GM19468 (cell line): ENCODE data around the gene GALNT9.
"Not testable (repeated sequence)": the region's sequence is repeated elsewhere in the genome, so short reads cannot be mapped to it uniquely, and the experiment has no call there.

ENCODE experiments used
- ATAC-seq: cut with Tn5 transposase; IDR thresholded peaks from one replicate; pipeline ENCODE4 v1.9.1; 2021; ENCODE audit warnings: mild to moderate bottlenecking, moderate library complexity, moderate number of reproducible peaks; ENCODE audit not compliant: unreplicated experiment; ENCODE audit errors: extremely low read depth

GALNT9 gene

DNA sequence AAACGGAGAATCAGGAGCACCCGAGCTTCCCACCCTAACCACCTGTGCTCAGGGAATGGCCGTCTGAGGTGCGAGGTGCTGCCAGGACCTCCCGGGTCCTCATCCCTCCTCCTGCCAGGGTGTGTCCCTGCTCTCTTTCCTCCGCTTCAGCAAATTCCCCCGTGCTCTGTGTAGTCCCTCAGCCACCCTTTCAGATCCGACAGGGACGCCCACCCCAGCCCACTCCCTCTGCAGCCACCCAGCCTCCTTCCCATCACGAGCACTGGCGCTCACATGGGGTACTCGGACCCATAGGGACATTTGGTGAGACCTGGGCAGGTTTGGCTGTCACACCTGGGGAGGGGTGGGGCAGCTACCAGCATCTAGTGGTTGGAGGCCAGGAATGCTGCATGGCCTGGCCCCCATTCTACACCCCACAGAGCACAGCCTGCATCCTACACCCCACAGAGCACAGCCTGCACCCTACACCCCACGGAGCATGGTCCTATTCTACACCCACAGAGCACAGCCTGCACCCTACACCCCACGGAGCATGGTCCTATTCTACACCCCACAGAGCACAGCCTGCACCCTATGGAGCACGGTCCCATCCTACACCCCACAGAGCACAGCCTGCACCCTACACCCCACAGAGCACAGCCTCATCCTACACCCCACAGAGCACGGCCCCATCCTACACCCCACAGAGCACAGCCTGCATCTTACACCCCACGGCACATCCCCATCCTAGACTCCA lies 12.7 kb downstream of the GALNT9 start:
- no peak for ATAC-seq

DNA sequence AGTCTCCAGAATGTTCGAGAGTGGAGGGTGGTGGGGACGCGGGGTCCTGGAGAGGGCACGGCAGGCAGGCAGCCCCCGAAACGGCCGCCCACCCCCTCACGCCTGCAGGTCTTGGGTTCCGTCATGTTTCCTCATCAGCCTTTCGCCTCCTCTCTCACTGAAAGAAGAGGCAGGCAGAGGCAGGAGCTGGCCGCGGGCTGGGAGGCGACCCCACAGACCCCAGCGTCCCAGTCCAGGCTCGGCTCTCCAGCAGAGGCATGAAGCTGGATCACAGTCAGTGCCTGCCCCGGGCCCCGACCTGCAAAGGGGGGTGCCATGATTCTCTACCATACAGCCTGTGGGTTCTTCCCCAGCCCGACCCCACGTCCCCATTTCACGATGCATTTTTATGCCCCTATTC lies 13.4 kb downstream of the GALNT9 start:
- ATAC-seq, result no peak

DNA sequence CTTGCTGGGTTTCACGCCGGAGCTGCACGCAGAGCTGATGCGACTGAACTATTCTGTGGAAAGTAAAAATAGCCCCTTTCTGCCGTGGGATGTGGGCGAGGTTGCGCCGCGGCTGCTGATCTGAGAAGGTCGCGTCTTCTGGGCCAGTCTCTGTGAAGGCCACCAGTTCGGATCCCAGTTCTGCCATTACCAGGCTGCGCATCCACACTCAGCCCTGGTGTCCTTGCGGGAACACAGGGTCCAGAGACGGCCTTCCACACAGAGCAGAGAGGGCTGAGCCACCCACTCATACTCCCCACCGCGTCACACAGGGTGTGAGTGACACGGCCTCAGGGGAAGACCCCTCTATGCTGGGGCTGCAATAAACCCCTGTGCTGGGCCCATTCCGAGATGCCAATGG lies 13.9 kb downstream of the GALNT9 start:
- no peak for ATAC-seq

DNA sequence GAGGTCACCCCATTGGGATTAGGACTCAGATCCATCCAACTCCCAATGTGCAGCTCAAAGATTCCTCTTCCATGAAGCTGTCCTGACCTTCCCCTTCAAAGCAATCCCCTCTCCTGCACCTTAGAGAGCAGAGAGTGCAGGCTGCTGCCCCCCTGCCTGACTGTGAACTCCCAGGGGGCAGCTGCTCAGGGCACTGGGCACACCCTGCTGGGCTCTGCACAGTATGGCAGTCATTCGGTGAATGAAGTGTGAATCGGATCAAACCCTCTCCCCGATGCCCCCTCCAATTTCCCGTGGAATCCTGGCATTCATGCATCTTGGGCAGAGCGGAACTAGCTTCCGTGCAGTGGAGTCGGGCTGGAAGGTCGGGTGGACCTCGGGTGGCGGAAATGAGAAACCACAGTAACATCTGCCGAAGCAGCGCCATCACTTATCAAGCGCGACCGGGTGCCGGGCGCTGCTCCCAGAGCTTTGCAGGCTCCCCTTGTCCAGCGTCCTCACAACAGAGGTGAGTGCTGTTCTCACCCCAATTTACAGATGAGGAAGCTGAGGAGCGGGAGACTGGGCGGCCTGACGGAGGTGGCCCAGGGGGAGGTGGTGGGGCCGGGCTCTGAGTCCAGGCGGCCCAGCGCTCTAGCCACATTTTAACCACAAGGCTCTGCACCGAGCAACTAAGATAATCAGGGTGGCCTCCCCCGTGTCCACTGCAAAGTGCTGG lies 14.7 kb downstream of the GALNT9 start:
- no peak for ATAC-seq

DNA sequence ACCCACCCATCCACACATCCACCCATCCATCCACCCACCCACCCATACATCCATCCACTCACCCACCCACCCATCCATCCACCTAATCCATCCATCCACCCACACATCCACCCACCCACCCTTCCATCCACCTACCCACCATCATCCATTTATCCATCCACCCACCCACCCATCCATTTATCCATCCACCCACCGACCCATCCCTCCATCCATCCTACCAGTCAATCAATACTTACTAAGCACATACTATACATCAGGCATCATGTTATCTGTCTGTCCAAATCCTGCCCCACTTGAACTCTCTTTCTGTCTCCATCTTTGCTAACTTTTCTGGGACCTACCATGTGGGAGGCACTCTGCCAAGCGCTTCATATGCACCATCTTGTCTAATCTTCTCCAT lies 15.4 kb downstream of the GALNT9 start:
- no peak for ATAC-seq

DNA sequence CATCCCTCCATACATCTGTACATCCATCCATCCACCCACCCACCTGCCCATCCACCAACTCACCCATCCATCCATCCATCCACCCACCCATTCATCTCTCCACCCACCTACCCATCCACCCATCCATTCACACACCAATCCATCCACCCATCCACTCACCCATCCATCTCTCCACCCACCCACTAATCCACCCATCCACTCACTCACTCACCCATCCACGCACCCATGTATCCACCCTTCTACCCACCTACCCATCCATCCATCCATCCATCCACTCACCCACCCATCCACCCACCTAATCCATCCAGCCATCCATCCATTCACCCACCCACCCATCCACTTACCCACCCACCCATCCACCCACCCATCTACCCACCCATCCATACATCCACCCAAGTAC lies 16.2 kb downstream of the GALNT9 start:
- ATAC-seq, result no peak

DNA sequence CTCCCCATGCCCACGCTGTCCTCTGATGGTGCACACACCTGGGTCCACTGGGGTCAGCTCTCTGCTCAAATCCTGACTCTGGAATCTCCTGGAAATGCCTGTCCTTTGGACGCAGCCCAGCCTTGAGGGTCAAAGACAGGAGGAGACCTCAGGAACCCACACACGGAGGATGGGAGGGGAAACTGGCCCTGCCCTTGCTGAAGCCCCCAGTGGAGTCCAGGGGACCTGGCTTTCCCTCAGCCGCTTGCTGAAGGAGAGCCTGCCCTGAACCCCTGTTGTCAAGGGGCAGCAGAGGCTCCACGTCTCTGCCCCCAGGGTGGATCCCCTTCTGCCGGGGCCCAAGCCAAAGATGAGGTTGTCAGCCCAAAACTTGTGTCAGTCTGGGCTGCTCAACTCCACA lies 16.9 kb downstream of the GALNT9 start:
- no peak for ATAC-seq

DNA sequence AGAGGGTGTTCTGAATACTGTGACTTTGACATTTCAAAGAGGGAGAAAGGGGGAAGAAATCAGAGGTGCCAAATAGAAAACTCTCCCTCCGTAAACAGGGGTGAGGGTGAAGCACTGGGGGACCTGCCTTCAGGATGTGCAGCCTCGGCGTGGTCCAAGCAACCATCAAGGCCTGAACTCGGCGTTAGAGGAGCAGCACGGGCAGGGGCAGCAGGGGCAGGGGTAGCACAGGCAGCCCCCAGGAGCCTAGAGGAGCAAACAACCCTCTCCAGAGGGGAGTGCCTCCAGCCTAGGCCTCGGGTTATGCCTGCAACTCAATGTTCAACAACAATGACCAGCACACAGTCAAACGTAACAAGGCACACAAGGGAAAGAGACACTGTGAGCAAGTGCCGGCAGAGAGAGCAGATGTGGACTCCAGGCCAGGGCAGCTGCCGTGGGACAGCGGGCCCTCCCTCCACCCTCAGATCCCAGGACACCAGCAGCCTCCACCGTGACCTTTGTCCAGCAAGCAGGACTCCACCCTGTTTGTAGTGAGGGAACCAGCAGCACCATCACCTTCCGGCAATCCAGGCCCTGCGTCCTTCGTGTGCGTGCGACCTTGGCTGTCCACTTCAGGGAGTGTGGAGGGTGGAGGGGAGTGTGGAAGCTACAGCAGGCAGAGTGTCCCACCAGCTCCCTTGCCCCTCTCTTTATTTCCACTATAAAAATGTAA lies 18.0 kb downstream of the GALNT9 start:
- no peak for ATAC-seq

DNA sequence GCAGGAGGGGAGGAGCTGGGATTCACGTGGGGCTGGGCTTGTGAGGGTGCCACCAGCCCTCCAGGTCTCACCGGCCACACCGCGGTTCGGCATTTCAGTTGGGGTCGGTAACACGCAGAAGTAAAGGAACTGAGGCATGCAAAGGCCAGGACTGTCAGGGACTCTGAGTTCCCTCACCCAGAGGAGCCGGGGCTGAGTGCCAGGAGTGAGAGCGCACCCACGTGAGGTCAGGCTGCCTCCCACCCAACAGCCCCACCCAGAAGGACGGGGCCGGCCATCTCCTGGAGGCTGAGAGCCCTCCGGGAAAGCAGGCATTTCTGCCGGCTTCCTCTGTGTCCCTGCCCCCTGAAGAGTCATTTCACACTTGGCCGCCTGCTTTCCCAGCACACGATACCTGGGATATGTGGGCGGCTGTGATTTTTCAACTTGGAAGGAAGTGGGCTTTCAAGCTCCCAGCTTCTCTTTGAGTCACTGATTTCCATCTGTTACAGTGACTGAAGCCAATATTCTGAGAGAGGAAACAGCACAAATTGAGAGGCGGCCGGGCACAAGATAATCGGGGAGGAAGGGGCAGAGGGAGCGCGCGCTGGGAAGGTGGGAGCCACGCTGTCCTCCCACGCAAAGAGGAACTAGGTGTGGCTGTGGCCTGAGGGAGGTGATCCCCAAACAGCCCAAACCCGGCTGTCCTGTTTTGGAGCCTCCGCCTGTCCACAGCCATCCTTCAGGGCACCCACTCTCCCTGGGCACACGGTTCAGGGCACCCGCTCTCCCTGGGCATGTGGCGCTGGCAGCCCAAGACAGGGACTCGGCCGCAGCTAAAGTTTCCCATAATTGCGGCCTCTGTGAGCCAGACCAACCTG lies 19.0 kb downstream of the GALNT9 start:
- ATAC-seq, result no peak

DNA sequence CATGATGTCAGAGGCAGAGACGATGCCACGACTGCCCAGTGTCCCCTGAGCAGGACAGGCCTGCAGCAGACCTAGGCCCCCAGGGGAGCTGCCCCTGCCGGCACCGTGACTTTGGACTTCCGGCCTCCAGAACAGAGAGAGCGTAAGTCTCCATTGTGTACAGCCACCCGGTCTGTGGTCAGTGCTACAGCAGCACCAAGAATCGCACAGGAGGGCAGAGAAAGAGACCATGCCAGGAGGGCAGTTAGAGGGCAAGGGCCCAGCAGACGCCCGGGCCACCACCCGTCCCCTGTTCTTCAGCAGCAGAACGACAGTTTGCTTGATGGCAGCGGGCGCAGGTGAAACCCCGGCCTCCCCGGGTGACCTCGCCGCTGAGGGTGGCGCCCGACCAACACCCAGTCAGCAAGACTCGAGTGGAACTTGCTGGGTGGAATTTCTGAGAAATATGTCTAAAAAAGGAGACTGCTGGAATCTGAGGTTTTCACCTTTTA lies 19.7 kb downstream of the GALNT9 start:
- ATAC-seq, result no peak

DNA sequence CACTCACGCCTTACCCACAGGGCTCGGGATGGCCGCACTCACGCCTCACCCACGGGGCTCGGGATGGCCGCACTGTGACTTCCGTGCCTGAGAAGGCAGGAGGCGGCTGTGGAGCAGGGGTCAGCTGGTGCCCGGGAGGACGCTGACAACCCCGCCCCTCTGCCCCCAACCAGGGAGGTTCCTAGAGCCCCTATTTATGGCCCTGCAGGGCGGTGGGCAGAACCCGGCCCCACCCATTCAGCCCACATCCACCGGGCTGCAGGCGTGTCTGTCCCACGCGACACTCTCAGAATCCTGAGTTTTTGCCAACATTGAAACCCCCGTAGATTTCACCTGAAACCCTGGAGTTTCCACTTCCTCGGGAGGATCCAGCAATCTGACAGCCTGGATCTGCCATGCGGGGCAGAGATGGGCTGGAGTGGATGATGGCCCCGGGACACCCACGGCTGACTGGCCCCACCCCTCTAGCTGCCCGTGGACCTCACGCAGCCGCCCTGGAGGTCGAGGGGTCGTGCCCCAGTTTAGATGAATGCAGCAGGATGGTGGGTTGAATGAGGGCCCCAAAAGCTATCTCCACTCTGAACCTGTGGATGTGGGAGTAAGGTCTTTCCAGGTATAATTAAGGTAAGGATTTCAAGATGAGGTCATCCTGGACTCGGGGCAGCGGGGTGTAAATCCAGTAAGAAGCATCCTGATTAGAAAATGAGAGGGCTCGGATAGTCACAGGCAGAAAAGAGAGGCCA lies 20.4 kb downstream of the GALNT9 start:
- no peak for ATAC-seq

DNA sequence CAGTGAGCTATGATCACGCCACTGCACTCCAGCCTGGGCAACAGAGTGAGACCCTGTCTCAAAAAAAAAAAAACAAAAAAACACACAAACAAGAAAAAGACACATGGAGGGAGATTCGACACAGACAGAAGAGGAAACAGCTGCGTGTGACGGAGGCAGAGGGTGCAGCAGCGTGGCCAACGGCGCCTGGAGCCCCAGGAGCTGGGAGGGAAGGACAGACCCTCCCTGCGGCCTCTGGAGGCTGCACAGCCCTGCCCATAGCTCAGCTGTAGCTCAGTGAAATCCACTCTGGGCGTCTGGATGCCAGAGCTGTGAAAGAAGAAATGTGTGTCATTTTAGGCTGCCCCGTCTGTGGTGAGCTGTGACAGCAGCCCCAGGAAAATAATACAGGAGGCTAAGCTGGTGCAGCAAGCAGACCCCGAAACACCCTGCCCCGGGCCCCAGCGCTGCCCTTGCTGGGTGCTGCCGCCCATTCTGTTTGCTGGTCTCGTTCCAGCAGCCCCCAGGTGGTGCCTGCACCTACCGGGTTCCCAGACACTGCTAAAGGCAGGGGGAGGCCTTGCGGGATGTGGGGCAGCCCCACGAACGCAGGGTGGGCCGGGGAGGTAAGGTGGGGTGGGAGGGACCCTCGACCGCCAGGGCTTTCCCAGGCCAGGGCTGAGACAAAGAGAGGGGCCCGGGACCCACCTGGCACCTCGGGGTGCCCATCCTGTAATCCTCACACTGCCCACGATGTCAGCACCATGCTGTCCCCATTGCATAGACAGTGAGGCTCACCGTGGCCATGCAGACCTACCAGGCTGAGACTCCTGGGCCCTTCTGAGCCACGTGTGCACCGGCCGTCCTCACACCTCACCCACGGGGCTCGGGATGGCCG lies 21.2 kb downstream of the GALNT9 start:
- ATAC-seq, result no peak

DNA sequence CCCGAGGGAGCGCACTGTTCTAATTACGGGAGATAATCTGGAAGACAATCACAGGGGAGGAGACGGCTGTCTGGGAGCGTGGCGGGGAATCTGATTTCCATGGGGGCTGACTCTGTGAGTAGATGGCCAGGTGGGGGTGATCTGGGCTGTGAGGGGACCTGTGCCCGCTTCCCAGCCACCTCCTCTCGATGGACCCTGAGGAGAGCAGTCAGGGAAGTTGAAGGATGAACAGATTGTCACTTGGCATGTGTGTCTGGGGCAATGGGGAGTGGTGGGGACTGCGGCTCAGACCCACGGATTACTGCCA lies 22.6 kb downstream of the GALNT9 start:
- ATAC-seq, result no peak

DNA sequence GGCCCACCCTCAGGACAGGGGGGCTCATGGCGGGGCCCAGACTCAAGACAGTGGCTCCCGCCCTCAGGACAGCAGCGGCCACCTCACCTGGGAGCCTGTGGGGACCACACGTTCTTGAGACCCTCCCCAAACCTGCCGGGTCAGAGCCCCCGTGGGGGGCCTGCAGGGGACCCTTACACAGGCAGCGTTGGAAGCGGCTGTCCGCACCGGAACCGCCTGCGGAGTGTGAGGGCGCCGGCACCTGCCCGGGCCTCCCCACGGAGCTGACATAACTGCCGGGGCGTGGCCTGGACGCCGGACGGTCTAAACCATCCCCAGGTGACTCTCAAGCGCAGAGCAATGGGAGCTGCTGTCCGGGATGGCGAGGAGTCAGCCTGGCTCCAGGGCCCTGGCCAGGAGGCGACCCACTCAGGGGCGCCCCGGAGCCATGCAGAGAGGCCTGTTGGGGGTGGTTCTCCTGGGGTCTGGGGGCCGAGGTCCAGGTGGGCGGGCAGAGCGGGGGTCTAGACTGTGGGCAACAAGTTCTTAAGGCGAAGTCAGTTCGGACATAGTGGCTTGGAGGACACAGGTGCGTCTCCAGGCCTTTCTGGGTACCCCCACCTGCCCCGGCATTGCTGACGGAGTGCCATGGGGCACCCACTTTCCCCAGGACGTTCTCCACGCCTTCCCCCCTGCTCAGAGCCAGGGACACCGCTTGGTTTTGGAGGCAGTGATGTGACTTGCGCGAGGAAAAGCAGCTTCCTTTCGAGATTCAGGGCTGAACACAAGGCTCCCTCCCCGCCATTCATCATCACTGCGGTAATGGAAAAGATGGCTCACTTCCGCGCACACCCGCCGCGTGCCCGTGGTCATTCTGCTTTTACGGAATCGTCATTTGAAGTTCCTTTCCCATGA lies 23.2 kb downstream of the GALNT9 start:
- ATAC-seq, result no peak

DNA sequence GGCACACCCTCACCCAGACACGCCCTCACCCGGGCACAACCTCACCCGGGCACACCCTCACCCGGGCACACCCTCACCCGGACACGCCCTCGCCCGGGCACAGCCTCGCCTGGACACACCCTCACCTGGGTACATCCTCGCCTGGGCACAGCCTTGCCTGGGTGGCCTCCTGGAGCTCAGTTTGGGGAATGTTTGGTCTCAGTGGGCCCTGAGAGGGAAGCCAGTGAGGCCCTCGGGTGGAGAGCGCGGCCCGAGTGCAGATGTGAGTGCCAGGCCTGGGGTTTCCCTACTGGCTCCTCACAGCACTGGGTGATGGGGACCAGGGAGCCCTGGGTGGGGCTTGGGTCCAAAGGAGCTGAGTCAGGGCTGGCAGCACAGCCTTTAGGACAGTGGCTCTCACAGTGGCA lies 23.8 kb downstream of the GALNT9 start:
- no peak for ATAC-seq

DNA sequence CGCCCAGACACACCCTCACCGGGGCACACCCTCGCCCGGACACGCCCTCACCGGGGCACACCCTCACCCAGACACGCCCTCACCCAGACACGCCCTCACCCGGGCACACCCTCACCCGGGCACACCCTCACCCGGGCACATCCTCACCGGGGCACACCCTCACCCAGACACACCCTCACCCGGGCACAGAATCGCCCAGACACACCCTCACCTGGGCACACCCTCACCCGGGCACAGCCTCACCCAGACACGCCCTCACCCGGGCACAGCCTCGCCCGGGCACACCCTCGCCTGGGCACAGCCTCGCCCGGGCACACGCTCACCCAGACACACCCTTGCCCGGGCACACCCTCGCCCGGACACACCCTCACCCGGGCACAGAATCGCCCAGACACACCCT lies 24.5 kb downstream of the GALNT9 start:
- ATAC-seq, result not testable (repeated sequence)

DNA sequence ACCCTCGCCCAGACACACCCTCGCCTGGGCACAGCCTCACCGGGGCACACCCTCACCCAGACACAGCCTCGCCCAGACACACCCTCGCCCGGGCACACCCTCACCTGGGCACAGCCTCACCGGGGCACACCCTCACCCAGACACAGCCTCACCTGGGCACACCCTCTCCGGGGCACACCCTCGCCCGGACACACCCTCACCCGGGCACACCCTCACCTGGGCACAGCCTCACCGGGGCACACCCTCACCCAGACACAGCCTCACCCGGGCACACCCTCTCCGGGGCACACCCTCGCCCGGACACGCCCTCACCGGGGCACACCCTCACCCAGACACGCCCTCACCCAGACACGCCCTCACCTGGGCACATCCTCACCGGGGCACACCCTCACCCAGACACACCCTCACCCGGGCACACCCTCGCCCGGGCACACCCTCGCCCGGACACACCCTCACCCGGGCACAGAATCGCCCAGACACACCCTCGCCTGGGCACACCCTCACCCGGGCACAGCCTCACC lies 25.5 kb downstream of the GALNT9 start:
- not testable (repeated sequence) for ATAC-seq
